IMR-90 (cell line): ENCODE results near the gene MFSD12. TPM values are rescaled to one million over a fixed set of nuclear protein-coding genes. Genes with fewer than 3 reads are reported as not detected.

ENCODE experiments used
- ATAC-seq: fragments of 200-7000 bp; cut with Tn5 transposase; 2 replicates; pipeline ENCODE4 v1.9.1; 2020; ENCODE audit warnings: low read depth, mild to moderate bottlenecking, moderate library complexity
- BruUV-seq: library from RNA; stranded (reverse); fragments of 400-500 nt; replicated peaks from 2 replicates; lab custom pipeline; 2021; lab: Mats Ljungman, UMichigan
- CTCF ChIA-PET: fragments of 300-600 bp; formaldehyde crosslinking; extraction: SDS; loops from one replicate; lab custom pipeline; 2021; ENCODE audit warnings: antibody characterized with exemption; lab: Yijun Ruan, JAX
- POLR2A ChIA-PET: fragments of 300-600 bp; sonication (Branson Sonifier 250); formaldehyde crosslinking; loops from one replicate; lab custom pipeline; 2022; ENCODE audit warnings: antibody characterized with exemption; ENCODE audit not compliant: unreplicated experiment; lab: Charles Lee
- DNase-seq: peaks from one replicate; pipeline ENCODE4 v3.0.0; 2013
- H2AFZ ChIP-seq: replicated peaks from 2 replicates; pipeline ENCODE3; 2013; ENCODE audit warnings: low read length, mild to moderate bottlenecking; ENCODE audit not compliant: poor library complexity
- H2AK5ac ChIP-seq: 2 replicates; pipeline ENCODE4 v1.6.1; 2013; ENCODE audit warnings: low read depth, low read length, inconsistent platforms
- H2AK9ac ChIP-seq: replicated peaks from 2 replicates; pipeline ENCODE3; 2013; ENCODE audit warnings: mild to moderate bottlenecking, low read depth, low read length, moderate library complexity; ENCODE audit not compliant: poor library complexity
- H2BK120ac ChIP-seq: 2 replicates; pipeline ENCODE4 v1.6.1; 2013; ENCODE audit warnings: low read depth, low read length, inconsistent platforms
- H2BK15ac ChIP-seq: 3 replicates; pipeline ENCODE4 v1.6.1; 2013; ENCODE audit warnings: low read depth, low read length, inconsistent platforms
- H2BK20ac ChIP-seq: 2 replicates; pipeline ENCODE4 v1.6.1; 2013; ENCODE audit warnings: low read depth, mild to moderate bottlenecking, inconsistent platforms, low read length, moderate library complexity
- H2BK5ac ChIP-seq: 2 replicates; pipeline ENCODE4 v1.6.1; 2013; ENCODE audit warnings: mild to moderate bottlenecking, low read depth, low read length, inconsistent platforms; ENCODE audit not compliant: poor library complexity, severe bottlenecking
- H3K14ac ChIP-seq: replicated peaks from 2 replicates; pipeline ENCODE4 v1.6.1; 2013; ENCODE audit warnings: low read depth, low read length, inconsistent platforms
- H3K18ac ChIP-seq: 2 replicates; pipeline ENCODE4 v1.6.1; 2013; ENCODE audit warnings: low read depth, low read length, control low read depth
- H3K23ac ChIP-seq: 2 replicates; pipeline ENCODE4 v1.6.1; 2013; ENCODE audit warnings: low read depth, low read length, inconsistent platforms
- H3K27ac ChIP-seq: 2 replicates; pipeline ENCODE4 v1.5.1; 2013; ENCODE audit warnings: mild to moderate bottlenecking, control low read depth, low read length; ENCODE audit not compliant: insufficient read depth
- H3K27me3 ChIP-seq: 2 replicates; pipeline ENCODE4 v1.6.1; 2013; ENCODE audit warnings: low read length; ENCODE audit not compliant: control insufficient read depth, insufficient read depth
- H3K36me3 ChIP-seq: 2 replicates; pipeline ENCODE4 v1.6.1; 2013; ENCODE audit warnings: low read length, mixed read lengths; ENCODE audit not compliant: control insufficient read depth, insufficient read depth
- H3K4ac ChIP-seq: 2 replicates; pipeline ENCODE4 v1.6.1; 2013; ENCODE audit warnings: low read depth, low read length, inconsistent platforms
- H3K4me1 ChIP-seq: 2 replicates; pipeline ENCODE4 v1.6.1; 2013; ENCODE audit warnings: low read length, mixed read lengths; ENCODE audit not compliant: control insufficient read depth, insufficient read depth
- H3K4me2 ChIP-seq: 2 replicates; pipeline ENCODE4 v1.6.1; 2013; ENCODE audit warnings: low read depth, mild to moderate bottlenecking, control low read depth, low read length, moderate library complexity
- H3K4me3 ChIP-seq: 2 replicates; pipeline ENCODE4 v1.5.1; 2013; ENCODE audit warnings: low read depth, mild to moderate bottlenecking, control low read depth, low read length, moderate library complexity; ENCODE audit not compliant: insufficient read depth
- H3K56ac ChIP-seq: 2 replicates; pipeline ENCODE4 v1.6.1; 2013; ENCODE audit warnings: low read length, inconsistent platforms; ENCODE audit not compliant: insufficient read depth; ENCODE audit errors: extremely low read depth
- H3K79me1 ChIP-seq, 2 experiments: 2 replicates each; pipeline ENCODE4 v1.6.1; 2013; ENCODE audit warnings: low read length in 2 of 2, inconsistent platforms in 1 of 2, low read depth in 1 of 2
- H3K9ac ChIP-seq: 2 replicates; pipeline ENCODE4 v1.6.1; 2013; ENCODE audit warnings: low read depth, low read length, control low read depth
- H3K9me1 ChIP-seq: 2 replicates; pipeline ENCODE4 v1.6.1; 2013; ENCODE audit warnings: low read length, inconsistent platforms; ENCODE audit not compliant: insufficient read depth
- H3K9me3 ChIP-seq: 2 replicates; pipeline ENCODE4 v1.6.1; 2013; ENCODE audit warnings: low read length; ENCODE audit not compliant: control insufficient read depth, insufficient read depth
- H4K20me1 ChIP-seq: 2 replicates; pipeline ENCODE4 v1.6.1; 2013; ENCODE audit warnings: low read length, inconsistent platforms; ENCODE audit not compliant: insufficient read depth
- H4K5ac ChIP-seq: 2 replicates; pipeline ENCODE4 v1.6.1; 2013; ENCODE audit warnings: mild to moderate bottlenecking, low read depth, low read length, control low read depth
- H4K8ac ChIP-seq, 2 experiments: 2 replicates each; pipeline ENCODE4 v1.6.1; 2013; ENCODE audit warnings: low read depth in 2 of 2, low read length in 2 of 2, control low read depth in 1 of 2, inconsistent platforms in 1 of 2
- H4K91ac ChIP-seq: 2 replicates; pipeline ENCODE4 v1.6.1; 2013; ENCODE audit warnings: low read depth, low read length, inconsistent platforms; ENCODE audit not compliant: insufficient read depth
- MAFK ChIP-seq: IDR thresholded peaks from 2 replicates; pipeline ENCODE4 v1.6.1; 2012; ENCODE audit warnings: low read depth, low read length, improper control_type of control experiment
- MAZ ChIP-seq: IDR thresholded peaks from 2 replicates; pipeline ENCODE4 v1.6.1; 2012; ENCODE audit warnings: low read depth, mild to moderate bottlenecking, low read length, improper control_type of control experiment, moderate library complexity, borderline replicate concordance
- RCOR1 ChIP-seq: IDR thresholded peaks from 2 replicates; pipeline ENCODE4 v1.6.1; 2012; ENCODE audit warnings: mild to moderate bottlenecking, low read length, improper control_type of control experiment; ENCODE audit not compliant: insufficient replicate concordance
- WGBS, 2 experiments: methylation state at CpG; one replicate each; pipeline versions ENCODE4 v1.1.5 to v1.1.7; 2013; ENCODE audit warnings: missing lambda C conversion rate in 2 of 2; ENCODE audit not compliant: insufficient read length in 1 of 2; ENCODE audit errors: extremely low coverage in 2 of 2; 5-methylcytosine and 5-hydroxymethylcytosine counted together
- dilution Hi-C: fragments of 300-500 bp; cut with HindIII; formaldehyde crosslinking; loops from one replicate; pipeline ENCODE4 v1.14.3; 2018; ENCODE audit warnings: low sequenced_read_pairs; ENCODE audit not compliant: unreplicated experiment
- in situ Hi-C: fragments of 300-500 bp; cut with MboI; formaldehyde crosslinking; loops from 3 replicates; pipeline ENCODE4 v1.14.3; 2019; ENCODE audit warnings: low sequenced_read_pairs, inconsistent platforms, mixed read lengths
- intact Hi-C: fragments of 100-400 bp; cut with micrococcal nuclease; formaldehyde crosslinking; loops from 2 replicates; pipeline ENCODE4 v1.10.0; 2022
- polyA plus RNA-seq, 3 experiments: library from polyadenylated mRNA; depleted of rRNA; stranded (reverse); fragments of >200 nt; gene quantifications; 2 replicates each; pipeline ENCODE4 v1.2.3, GENCODE V29; 2012; ENCODE audit warnings: low replicate concordance in 1 of 3
- total RNA-seq: library from RNA; depleted of rRNA; stranded (reverse); fragments of >200 nt; gene quantifications from 2 replicates; pipeline ENCODE4 v1.2.3, GENCODE V29; 2012

MFSD12 gene
- total and polyA plus RNA-seq, 2 of the 4 experiments (the other 2 are of a cell fraction), result 20.4 to 77.2 TPM

GRCh38 chr19:3557461-3558248 is at the start of gene MFSD12 (continued):
- no peak for TF ChIP-seq MAFK

- peak within 1 kb of the TSS; percentile 92 to 94 for H4K8ac ChIP-seq
- in situ Hi-C loops, result loop anchor here (25.0 kb wide), 1 partner anchor 294 kb away; no protein-coding TSS in a partner anchor
- H3K4me1 ChIP-seq, result peaks cover 11% of the 10 kb centered on the region
- H2AFZ ChIP-seq, result peak within 1 kb of the TSS; percentile 98
- peak within 1 kb of the TSS; percentile 56 for H3K4me3 ChIP-seq
- TF ChIP-seq RCOR1, result no peak
- peak; percentile 65; the same call in 1 of the 2 replicates for TF ChIP-seq MAZ
- peak within 1 kb of the TSS; percentile 92 for H3K14ac ChIP-seq
- 0 out of 2 replicates have a peak, but pooled peaks cover 6% of the 10 kb centered on the region for H3K9me1 ChIP-seq
- CTCF ChIA-PET, result no interaction called here
- intact Hi-C loops, result no loop called here
- no TSS peak for BruUV-seq
- H2BK20ac ChIP-seq, result no peak within 1 kb of the TSS
- peak within 1 kb of the TSS; percentile 59 for H3K27ac ChIP-seq
- H3K9me3 ChIP-seq, result no peaks in the 10 kb centered on the region
- peak within 1 kb of the TSS; percentile 77 for H4K5ac ChIP-seq
- peak within 1 kb of the TSS; percentile 85; the same call in 1 of the 2 replicates for H3K23ac ChIP-seq
- no peak within 1 kb of the TSS for H3K56ac ChIP-seq
- H3K79me1 ChIP-seq, result peaks cover 7 to 17% of the 10 kb centered on the region in 2 experiments
- H3K36me3 ChIP-seq, result peaks cover 15% of the 10 kb centered on the region
- peak within 1 kb of the TSS; percentile 85 for H3K4me2 ChIP-seq
- peak within 1 kb of the TSS; percentile 98 for H2AK9ac ChIP-seq
- no CpG with 5 or more reads among the region's 46 CpGs for WGBS, 2 experiments
- H2BK120ac ChIP-seq, result 0 out of 2 replicates have a peak within 1 kb of the TSS, but pooled peaks have one; percentile 32
- peak within 1 kb of the TSS; percentile 62 for H2BK5ac ChIP-seq
- peak within 1 kb of the TSS; percentile 32; the same call in 1 of the 3 replicates for H2BK15ac ChIP-seq
- H2AK5ac ChIP-seq, result peak within 1 kb of the TSS; percentile 96
- H3K9ac ChIP-seq, result peak within 1 kb of the TSS; percentile 61
- peak; percentile 43 for DNase-seq
- peak; percentile 95 for ATAC-seq
- H3K27me3 ChIP-seq, result no peaks in the 10 kb centered on the region
- POLR2A ChIA-PET, result no interaction called here
- H3K4ac ChIP-seq, result peak within 1 kb of the TSS; percentile 89
- H3K18ac ChIP-seq, result no peak within 1 kb of the TSS
- H4K91ac ChIP-seq, result peak within 1 kb of the TSS; percentile 56
- dilution Hi-C loops, result no loop called here
- H4K20me1 ChIP-seq, result no peaks in the 10 kb centered on the region
Measured at GRCh38 chr19:3606690-3607289, 49.4 kb upstream of the MFSD12 start, which contains the start of gene TBXA2R. TBXA2R (minus strand) TSS chr19:3606875; CDS start chr19:3600634, 6,241 bp downstream.
